ENCODE results near the gene IFT43.
A peak's percentile ranks its signal among the peaks of the same experiment; 100 is the strongest.

Gene IFT43

DNA sequence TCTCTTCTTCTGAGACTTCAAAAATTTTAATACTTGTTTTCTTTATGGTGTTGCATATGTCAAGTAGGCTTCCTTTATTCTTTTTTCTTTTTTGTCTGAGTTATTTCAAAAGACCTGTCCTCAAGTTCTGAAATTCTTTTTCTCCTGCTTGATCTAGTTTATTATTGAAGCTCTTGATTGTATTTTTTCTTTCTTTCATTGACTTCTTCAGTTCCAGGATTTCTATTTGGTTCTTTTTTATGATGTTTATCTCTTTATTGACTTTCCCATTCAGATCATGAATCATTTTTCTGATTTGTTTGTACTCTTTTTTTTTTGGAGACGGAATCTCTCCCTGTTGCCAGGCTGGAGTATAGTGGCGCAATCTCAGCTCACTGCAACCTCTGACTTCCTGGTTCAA lies 34.1 kb downstream of the IFT43 start:
- DNase-seq: no peak

DNA sequence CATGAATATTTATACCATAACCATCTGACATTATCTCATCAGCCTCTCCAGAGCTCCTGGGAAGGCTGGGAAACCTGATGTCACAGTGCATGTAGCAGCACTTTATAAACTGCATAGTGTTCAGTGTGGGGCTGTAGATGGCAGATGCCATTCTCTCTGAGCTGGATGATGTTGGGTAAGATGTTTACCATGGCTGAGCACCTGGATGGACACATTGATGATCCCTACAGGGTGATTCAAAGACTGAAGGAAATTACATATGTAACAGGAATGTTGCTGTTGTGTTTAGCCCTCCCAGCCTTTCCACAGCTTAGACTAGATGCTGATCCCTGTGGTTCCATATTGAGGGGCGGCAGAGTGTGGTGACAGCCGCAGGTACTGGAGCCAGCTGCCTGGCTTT lies 37.4 kb downstream of the IFT43 start:
- DNase-seq: no peak

GRCh38 chr14:76023757-76024156 lies 38.2 kb downstream of the IFT43 start:
- no peak for DNase-seq

DNA sequence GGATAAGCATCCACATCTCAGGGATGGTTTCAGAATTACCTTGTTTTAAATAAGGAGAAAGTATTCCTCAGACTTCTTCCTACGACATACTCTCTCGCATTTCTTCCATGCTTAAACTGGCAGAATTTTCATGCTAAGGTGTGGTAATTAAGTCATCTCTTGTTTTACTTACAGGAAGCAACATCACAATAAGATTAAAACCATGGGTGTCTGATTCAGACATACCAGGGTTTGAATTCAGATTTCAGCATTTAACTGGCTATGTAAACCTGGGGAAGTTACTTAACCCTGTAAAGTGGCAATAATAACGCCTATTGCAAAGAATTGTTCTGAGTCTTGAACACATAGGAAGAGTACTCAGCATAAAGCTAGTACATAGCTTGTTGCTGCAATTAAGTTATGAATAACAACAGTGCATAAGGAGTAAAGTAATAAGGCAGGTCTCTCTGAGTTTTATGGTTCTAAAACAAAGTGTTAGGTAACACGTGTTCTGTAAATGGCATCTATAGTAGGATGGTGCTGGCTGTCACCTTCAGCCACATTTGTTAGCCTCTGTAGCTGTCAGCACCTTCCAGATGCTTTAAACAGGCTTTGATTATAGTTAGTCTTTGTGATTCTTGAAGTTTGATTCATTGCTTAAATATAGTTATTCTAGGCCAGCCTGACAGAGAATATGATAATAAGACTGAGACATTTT lies 38.8 kb downstream of the IFT43 start:
- no peak for DNase-seq

DNA sequence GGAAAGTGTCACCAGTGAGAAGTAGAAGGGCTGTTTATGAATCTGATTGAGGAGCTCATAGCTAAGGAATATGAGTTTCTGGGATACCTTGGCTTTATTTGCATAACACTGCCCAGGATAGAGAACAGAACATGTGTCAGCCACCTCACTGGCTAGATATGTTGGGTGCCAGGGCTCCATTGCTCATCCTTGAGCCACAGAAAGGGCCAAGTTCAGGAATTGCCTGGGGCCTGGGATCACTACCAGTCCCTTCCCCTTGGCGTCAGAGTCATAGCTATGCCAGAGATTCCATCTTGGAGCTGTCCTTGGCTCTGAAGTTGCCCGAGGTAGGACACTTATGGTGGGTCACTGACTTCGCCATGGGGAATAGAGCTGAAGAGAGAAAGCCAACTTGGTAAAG lies 49.0 kb downstream of the IFT43 start:
- DNase-seq: no peak

- DNase-seq: no peak
Measured at GRCh38 chr14:76040704-76041103, 55.1 kb downstream of the IFT43 start.

- DNase-seq: no peak
Measured at GRCh38 chr14:76045773-76046172, 60.2 kb downstream of the IFT43 start.

DNA sequence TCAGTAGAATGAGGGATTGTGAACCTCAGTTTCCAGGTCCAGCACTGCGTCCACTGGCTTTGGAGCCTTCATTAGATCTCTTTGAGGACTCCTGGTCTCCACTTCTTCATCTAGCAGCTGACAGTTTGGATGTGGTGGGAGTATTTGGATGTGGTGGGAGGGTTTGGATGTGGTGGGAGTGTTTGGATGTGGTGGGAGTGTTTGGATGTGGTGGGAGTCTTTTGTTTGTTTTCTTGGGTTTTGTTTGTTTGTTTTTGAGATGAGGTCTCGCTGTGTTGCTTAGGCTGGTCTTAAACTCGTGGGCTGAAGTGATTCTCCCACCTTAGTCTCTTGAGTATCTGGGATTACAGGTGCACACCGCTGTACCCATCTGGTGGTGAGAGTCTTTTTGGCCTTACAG lies 64.7 kb downstream of the IFT43 start:
- DNase-seq: no peak

GRCh38 chr14:76050797-76051392 lies 65.3 kb downstream of the IFT43 start:
- DNase-seq: peak; percentile 48

DNA sequence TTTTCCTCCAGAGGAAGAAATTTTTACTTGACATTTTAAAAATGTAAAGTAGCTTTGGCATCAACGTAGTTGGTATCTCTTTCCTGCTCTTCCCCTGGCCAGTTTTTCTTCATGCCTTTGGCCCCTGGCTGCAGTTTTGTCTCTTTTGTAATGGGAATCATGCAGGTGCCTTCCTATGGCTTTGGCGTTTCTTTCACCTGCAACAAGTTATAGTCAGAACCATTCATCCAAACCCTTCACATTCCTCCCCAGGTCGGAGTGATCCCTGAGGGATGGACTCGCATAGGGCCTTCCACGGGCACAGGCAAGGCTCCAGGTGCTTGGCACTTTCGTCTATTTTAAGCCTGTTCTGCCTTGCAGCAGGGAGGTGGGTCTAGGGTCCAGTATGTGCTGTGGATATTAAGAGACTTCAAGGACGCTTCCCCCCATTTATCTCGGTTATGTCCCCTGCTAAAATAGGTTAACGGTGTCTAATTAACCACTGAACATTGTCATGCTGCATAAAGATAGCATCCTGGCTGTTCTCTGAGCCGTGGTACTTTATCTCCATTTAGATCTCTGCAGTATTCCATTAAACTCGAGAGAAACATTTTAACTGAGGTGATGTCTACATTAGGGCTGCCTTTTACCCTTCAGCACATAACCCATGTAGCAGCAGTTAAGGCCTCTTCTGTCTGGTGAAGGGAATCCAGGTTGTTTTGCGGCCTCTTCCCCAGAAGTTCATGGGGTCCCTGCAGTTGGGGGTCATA lies 66.3 kb downstream of the IFT43 start:
- no peak for DNase-seq

- DNase-seq: no peak
Measured at GRCh38 chr14:76053572-76054355, 68.2 kb downstream of the IFT43 start.

GRCh38 chr14:76055330-76055729 lies 69.8 kb downstream of the IFT43 start:
- no peak for DNase-seq

- no peak for DNase-seq
Measured at GRCh38 chr14:76056128-76056527, 70.6 kb downstream of the IFT43 start.

- no peak for DNase-seq
Measured at GRCh38 chr14:76057914-76058313, 72.4 kb downstream of the IFT43 start.

- no peak for DNase-seq
Measured at GRCh38 chr14:76063327-76063726, 77.8 kb downstream of the IFT43 start.

DNA sequence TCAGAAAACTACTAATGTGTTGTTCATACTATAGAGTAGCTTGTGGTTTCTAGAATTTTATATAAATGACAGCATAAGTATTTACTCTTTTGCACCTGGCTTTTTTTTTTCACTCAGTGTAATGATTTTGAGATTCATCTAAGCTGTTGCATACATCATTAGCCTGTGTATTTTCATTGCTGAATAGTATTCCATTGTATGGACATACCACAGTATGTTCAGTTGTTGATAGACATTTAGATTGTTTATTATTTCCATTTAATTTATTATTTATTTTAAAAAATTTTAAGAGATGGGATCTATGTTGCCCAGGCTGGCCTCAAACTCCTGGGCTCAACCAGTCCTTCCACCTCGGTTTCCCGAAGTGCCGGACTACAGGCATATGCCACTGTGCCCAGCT lies 80.0 kb downstream of the IFT43 start:
- no peak for DNase-seq

- no peak for DNase-seq
Measured at GRCh38 chr14:76067536-76067935, 82.0 kb downstream of the IFT43 start.

DNA sequence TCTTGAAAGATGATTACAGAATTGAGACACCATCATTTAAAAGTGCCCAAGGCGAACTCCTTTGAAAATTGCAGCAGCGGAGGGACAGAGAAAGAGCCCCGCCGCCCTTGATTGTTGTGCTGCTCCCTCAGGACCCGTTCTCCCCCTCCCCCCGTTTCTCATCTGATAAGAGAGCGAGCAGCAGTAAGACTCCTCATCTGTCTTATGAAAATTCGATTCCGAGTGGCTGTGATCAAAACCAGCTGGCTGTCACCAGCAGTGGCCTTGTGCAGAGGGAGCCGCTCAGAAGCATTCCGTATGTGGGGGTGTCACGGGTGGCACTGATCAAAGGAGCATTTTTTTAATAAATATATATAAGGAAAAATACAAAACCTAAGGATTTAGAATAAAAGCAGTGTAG lies 88.2 kb downstream of the IFT43 start:
- no peak for DNase-seq

DNA sequence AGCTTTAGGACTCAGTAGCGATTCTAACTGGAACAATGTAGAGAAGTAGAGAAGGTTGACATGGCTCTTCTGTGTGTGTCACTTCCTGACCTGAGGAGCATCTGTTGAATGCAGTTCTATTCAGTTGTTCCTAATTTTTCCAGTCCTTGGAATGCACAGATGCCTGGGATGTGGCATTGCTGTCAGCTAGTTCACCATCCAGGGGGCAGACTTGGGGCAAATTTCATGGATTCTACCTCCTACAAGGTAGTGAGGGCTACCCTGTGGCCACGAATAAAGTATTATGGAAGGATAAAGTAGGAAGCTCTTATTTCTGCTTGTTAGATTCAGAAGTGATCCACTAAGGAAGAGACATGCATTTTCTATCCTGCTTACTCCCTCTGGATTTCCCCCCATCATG lies 91.8 kb downstream of the IFT43 start:
- no peak for DNase-seq

DNA sequence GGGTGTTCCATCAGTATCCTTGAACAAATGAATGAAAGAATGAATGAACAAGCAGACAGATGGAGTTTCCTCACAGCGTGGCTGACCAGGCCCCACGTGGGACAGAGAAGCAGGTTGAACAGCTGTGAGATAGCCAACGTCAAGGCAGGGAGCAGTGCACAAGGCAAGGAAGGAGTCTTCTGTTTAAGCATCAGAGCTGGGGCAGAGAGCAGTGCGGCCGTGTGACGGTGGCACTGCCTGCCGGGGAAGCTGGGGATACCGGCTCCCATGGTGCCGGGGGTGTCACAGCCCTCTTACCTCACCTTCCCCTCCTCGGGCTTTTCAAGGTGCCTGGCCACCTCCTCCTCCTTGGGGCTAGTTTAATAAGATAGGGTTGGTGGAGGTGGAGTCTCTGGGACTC lies 92.9 kb downstream of the IFT43 start:
- DNase-seq: no peak

GRCh38 chr14:76080025-76080424 lies 94.5 kb downstream of the IFT43 start:
- DNase-seq: no peak

DNA sequence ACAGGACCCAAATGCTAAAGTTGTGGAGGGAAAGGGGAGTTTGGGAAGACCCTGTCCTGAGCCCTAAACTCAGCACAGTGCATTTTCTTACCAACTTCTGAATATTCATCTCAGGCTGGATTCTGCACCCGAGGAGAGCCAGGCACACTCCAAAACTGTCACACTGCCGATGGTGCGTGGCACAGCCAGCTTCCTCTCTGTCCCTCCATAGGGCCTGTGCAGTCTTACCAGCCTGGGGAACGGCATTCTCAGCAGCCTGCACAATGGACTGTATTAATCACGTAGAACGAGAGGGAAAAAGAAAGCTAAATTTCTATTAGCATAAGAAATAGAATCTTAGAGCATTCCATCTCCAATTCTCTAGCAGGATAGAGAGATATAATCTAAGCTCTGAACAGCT lies 94.9 kb downstream of the IFT43 start:
- no peak for DNase-seq

- no peak for DNase-seq
Measured at GRCh38 chr14:76081642-76082041, 96.1 kb downstream of the IFT43 start.
